ENCODE measurements around the gene GFER. TPM values are rescaled to one million over a fixed set of nuclear protein-coding genes. Genes with fewer than 3 reads are reported as not detected.
"Not testable (repeated sequence)": the region's sequence is repeated elsewhere in the genome, so short reads cannot be mapped to it uniquely, and the experiment has no call there.

Gene GFER
- total RNA-seq, 1 experiment from 2014 or later: 58.5 TPM

GRCh38 chr16:2032285-2033056 is 48.5 kb downstream of the GFER start (continued):
- no peak for TF ChIP-seq OVOL2 (CRISPR knock-in tag; IDR thresholded peaks at IDR 0.05; ENCODE audit: borderline replicate concordance)
- no peak for TF ChIP-seq NFE2L1 (CRISPR knock-in tag; IDR thresholded peaks at IDR 0.05)

GRCh38 chr16:2033057-2033908 is 49.3 kb downstream of the GFER start:
- Mint-ChIP-seq H3K36me3 (no peaks in the 10 kb centered on the region), H3K27ac (no peak overlapping the region), H3K4me3 (no peak overlapping the region), H3K9me3 (no peaks in the 10 kb centered on the region), H3K27me3 (ENCODE audit: low read depth) (peaks cover under 1% of the 10 kb centered on the region; the same call in 1 of the 2 replicates), H3K4me1 (no peaks in the 10 kb centered on the region)
- ChIA-PET POLR2A (no interaction called here), CTCF (interaction anchor here (0.7 to 2.4 kb wide), 7 partner anchors 10 to 118 kb away, joined by 3 to 13 read pairs (median 6); partner anchors contain the start of genes NPW, NTHL1 and TSC2)
- ATAC-seq (peak; percentile 18; the same call in 1 of the 2 replicates), DNase-seq (ENCODE audit: low spot score) (no peak)
- TF ChIP-seq GABPB1 (CRISPR knock-in tag; IDR thresholded peaks at IDR 0.05): 0 out of 2 replicates have a peak, but pooled peaks have one; percentile 10
- no peak for TF ChIP-seq ATF2 (CRISPR knock-in tag; IDR thresholded peaks at IDR 0.05; ENCODE audit: borderline replicate concordance, low read depth)

GRCh38 chr16:2033909-2034695 is 50.1 kb downstream of the GFER start:
- H3K27ac Mint-ChIP-seq; POLR2A ChIA-PET; H3K4me3 Mint-ChIP-seq; H3K27me3 Mint-ChIP-seq (ENCODE audit: low read depth); H3K36me3 Mint-ChIP-seq; ATAC-seq; DNase-seq (ENCODE audit: low spot score); H3K9me3 Mint-ChIP-seq; H3K4me1 Mint-ChIP-seq: not testable (repeated sequence)
- CTCF ChIA-PET: interaction anchor here (0.7 to 1.1 kb wide), 4 partner anchors 11 to 118 kb away, joined by 3 to 13 read pairs (median 4); partner anchors contain the start of gene NPW
- TF ChIP-seq GABPB1 (CRISPR knock-in tag; IDR thresholded peaks at IDR 0.05): 0 out of 2 replicates have a peak, but pooled peaks have one; percentile 4

GRCh38 chr16:2034696-2035430 is 50.9 kb downstream of the GFER start:
- no peak overlapping the region for H3K4me3 Mint-ChIP-seq

More at GRCh38 chr16:2034696-2035430, 50.9 kb downstream of the GFER start:
- no peak for ATAC-seq
- DNase-seq (ENCODE audit: low spot score): no peak
- no peak overlapping the region for H3K27ac Mint-ChIP-seq
- CTCF ChIA-PET: interaction anchor here (1.0 to 2.3 kb wide), 3 partner anchors 12 to 106 kb away, joined by 3 to 12 read pairs (median 4); no protein-coding TSS in a partner anchor
- H3K36me3 Mint-ChIP-seq: no peaks in the 10 kb centered on the region
- TF ChIP-seq GABPB1 (CRISPR knock-in tag; IDR thresholded peaks at IDR 0.05): no peak
- no peak for TF ChIP-seq NR2C2 (CRISPR knock-in tag; IDR thresholded peaks at IDR 0.05)
- TF ChIP-seq NR3C1 (CRISPR knock-in tag; conservative IDR thresholded peaks at IDR 0.05; ENCODE audit: low read depth): no peak
- no peak for TF ChIP-seq ZNF317 (CRISPR knock-in tag; IDR thresholded peaks at IDR 0.05; ENCODE audit: borderline replicate concordance, low read depth)
- TF ChIP-seq ETV6 (CRISPR knock-in tag; IDR thresholded peaks at IDR 0.05): no peak
- no peak for TF ChIP-seq IRF2 (CRISPR knock-in tag; IDR thresholded peaks at IDR 0.05; ENCODE audit: borderline replicate concordance, low read depth)
- no peak for TF ChIP-seq USF1 (CRISPR knock-in tag; IDR thresholded peaks at IDR 0.05)
- no peak for TF ChIP-seq NFATC4 (CRISPR knock-in tag; IDR thresholded peaks at IDR 0.05)
- no peak for TF ChIP-seq E2F1 (CRISPR knock-in tag; IDR thresholded peaks at IDR 0.05)
- no peak for TF ChIP-seq GRHL2 (CRISPR knock-in tag; IDR thresholded peaks at IDR 0.05; ENCODE audit: insufficient replicate concordance, severe bottlenecking)
- no peak for TF ChIP-seq PRRX2 (CRISPR knock-in tag; IDR thresholded peaks at IDR 0.05)
- no peak for TF ChIP-seq ZMAT4 (CRISPR knock-in tag; IDR thresholded peaks at IDR 0.05)
- no peak for TF ChIP-seq CREB1 (CRISPR knock-in tag; IDR thresholded peaks at IDR 0.05)
- no peak for TF ChIP-seq ZNF512 (CRISPR knock-in tag; IDR thresholded peaks at IDR 0.05; ENCODE audit: borderline replicate concordance)
- TF ChIP-seq IRF1 (CRISPR knock-in tag; IDR thresholded peaks at IDR 0.05): no peak
- TF ChIP-seq OVOL2 (CRISPR knock-in tag; IDR thresholded peaks at IDR 0.05; ENCODE audit: borderline replicate concordance): no peak
- no peaks in the 10 kb centered on the region for H3K27me3 Mint-ChIP-seq (ENCODE audit: low read depth)
- POLR2A ChIA-PET: no interaction called here
- H3K4me1 Mint-ChIP-seq: no peaks in the 10 kb centered on the region
- H3K9me3 Mint-ChIP-seq: no peaks in the 10 kb centered on the region
